H54 (cell line): ENCODE results near the gene MIGA2.

Experiments
- DNase-seq: peaks from one replicate; pipeline ENCODE4 v3.0.0; 2011; ENCODE audit warnings: low spot score, mixed read lengths; ENCODE audit not compliant: insufficient read length
- FAIRE-seq: peaks from 3 replicates; lab custom pipeline; 2011; peaks lifted over from hg19 to GRCh38; lab: Jason Lieb, UNC
- POLR2A ChIP-seq: IDR thresholded peaks from 2 replicates; pipeline ENCODE4 v1.6.1; 2011; ENCODE audit warnings: low read depth, mild to moderate bottlenecking, low read length

Gene MIGA2

DNA sequence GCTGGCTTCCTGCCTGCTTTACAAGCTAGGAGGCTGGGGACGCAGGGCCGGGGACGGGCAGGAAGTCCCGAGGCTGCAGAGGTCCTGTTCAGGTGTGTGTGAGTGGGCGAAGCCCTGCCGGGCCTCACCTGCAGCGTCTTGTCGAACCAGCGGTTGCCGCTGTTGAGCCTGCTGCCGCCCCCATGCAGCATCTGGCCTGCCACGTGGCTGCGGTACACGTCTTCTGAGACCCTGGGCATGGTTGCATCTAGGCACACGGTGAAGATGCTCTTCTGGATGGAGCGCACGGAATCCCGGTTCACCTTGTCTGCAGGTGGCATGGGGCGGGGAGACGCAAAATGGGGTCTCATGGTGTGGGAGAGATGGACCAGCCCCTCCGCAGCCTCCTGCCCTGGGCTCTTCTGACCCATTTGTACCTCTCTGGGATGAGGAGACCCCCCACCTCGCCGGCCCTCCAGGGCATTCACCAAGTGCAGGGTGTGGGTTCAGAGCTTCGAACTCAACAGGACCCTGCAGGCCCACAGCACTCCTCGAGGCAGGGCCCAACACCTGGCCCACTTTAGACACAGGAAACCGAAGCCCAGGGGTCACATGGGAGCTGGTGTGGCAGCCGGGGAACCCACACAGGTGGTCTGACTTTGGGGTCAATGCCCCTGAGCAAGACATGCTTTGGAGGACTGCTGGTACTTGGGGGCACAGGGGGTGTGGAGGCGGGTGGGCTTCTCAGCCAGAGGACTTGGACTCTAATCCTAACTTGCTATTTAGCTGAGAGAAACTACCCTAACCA is 64.2 kb downstream of the MIGA2 start:
- FAIRE-seq (no peak), DNase-seq (no peak)

GRCh38 chr9:129101279-129101678 is 64.9 kb downstream of the MIGA2 start:
- FAIRE-seq (no peak), DNase-seq (no peak)
- TF ChIP-seq POLR2A, result no peak

More for the DNA sequence above, 64.2 kb downstream of the MIGA2 start:
- TF ChIP-seq POLR2A, result no peak

GRCh38 chr9:129102095-129102525 is 65.7 kb downstream of the MIGA2 start:
- TF ChIP-seq POLR2A, result no peak
- no peak for DNase-seq
- no peak for FAIRE-seq

DNA sequence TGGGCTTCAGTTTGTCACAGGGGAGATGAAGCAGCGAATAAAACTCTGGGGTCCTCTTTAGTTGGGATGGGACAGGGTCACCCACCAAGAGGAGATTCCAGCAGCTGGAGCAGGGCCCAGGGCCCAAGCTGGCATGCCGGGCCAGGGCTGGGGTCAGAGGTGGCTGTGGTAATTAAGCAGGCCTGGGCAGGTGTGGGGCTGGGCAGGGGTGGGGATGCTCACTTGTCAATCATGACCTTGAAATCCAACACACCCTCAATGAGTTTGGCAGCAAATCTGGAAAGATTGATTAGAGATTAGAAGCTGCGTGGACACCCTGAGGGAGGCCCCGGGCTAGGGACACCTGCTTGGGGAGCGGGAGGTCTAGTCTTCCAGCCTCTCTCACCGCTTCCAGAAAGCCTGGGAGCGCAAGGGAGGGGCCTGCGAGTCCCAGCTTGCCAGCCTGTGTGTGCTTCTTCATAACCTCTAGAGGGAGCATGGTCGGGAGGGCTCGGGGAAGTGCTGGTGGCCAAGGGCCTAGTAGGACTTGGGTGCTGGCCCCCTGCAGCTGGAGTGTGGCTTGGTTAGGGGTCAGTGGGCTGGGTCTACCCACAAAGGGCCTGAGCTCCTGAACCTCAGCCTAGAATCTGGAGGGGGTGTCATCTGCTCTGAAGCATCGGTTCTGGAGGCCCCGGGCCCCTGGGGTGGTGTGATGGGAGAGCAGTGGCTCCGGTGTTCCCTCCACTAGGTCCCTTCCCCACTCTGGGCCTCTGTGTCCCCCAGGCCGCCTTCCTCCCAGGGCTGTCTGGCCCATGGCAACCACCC is 66.6 kb downstream of the MIGA2 start:
- FAIRE-seq (no peak), DNase-seq (peak; percentile 68)
- no peak for TF ChIP-seq POLR2A

DNA sequence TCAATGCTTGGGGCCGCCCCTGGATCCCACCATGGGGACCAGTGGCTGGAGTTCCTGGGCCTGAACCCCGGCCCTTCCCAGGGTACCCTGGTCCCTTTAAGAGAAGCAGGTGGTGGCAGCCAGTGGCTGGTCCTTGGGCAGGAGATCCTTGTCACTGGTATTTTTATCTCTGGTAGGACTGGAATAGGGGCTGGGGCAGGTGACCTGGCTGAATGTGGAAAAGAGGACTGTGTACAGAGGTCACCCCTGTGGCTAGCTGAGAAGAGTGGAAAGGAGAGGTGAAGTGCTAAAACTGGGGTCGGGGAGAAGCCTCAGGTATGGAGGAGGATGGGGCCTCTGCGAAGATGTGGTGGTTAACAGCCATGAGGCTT is 67.2 kb downstream of the MIGA2 start:
- FAIRE-seq (no peak), DNase-seq (no peak)
- TF ChIP-seq POLR2A, result no peak

GRCh38 chr9:129104051-129104450 is 67.6 kb downstream of the MIGA2 start:
- no peak for DNase-seq
- no peak for FAIRE-seq
- TF ChIP-seq POLR2A, result no peak

- DNase-seq, result no peak
- TF ChIP-seq POLR2A, result no peak
- FAIRE-seq, result no peak
Measured at GRCh38 chr9:129105857-129106694, 69.7 kb downstream of the MIGA2 start.

DNA sequence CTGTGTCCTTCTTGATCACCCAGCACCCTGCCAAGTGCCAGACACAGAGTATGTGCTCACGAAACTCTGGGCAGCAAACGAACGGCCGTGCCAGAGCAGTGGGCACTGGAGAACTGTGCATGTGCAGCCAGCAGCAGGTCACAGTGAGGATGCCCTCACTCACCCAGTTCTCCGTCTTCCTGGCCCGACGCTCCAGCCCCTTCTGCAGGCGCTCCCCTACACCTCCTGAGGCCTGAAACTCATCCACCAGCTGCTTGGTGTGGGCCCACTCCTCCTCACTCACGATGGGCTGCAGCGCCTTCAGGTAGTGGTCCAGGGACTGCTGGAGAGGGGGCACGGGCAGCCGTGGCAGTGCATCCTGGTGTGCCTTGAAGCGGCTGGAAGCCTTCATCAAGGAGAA is 71.2 kb downstream of the MIGA2 start:
- DNase-seq (no peak), FAIRE-seq (no peak)
- TF ChIP-seq POLR2A, result no peak

DNA sequence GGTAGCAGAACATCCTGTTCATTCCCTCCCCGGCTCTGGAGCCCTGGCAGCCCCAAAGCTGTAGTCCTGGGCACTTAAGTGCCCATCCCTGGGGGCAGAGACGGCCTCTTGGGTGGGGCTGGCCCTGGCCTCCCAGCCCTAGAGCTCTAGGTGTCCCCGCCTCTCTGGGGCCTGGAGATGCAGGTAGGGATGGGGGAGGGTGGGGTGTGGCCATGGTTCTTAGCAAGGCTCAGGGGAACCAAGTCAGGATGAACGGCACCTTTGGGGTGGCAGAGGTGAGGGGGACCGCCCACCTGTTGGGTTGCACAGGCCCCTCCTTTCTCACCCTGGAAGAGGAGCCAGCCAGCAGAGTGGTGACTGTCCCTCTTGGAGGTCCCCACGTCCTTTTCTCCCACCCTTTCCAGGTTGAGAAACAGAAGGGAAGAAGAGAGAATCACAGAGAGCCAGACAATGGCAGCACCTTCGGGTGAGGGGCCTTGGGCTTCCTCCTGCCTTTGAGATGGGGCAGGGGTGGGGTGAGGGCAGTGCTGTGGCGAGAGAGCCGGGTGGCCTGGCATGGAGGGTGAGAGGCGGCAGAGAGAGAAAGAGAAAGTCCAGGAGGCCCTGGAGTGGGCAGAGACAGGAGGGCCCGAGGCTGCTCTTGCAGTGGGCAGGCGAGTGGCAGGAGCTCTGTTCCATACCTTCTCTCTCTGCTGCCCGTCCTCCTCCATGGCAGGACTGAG is 71.8 kb downstream of the MIGA2 start:
- no peak for TF ChIP-seq POLR2A
- no peak for DNase-seq
- no peak for FAIRE-seq

- FAIRE-seq, result no peak
- TF ChIP-seq POLR2A, result no peak
Measured at GRCh38 chr9:129108805-129109536, 72.5 kb downstream of the MIGA2 start.

GRCh38 chr9:129109537-129109903 is 73.1 kb downstream of the MIGA2 start:
- no peak for TF ChIP-seq POLR2A
- FAIRE-seq (no peak), DNase-seq (no peak)

More at GRCh38 chr9:129108805-129109536, 72.5 kb downstream of the MIGA2 start:
- DNase-seq, result no peak

DNA sequence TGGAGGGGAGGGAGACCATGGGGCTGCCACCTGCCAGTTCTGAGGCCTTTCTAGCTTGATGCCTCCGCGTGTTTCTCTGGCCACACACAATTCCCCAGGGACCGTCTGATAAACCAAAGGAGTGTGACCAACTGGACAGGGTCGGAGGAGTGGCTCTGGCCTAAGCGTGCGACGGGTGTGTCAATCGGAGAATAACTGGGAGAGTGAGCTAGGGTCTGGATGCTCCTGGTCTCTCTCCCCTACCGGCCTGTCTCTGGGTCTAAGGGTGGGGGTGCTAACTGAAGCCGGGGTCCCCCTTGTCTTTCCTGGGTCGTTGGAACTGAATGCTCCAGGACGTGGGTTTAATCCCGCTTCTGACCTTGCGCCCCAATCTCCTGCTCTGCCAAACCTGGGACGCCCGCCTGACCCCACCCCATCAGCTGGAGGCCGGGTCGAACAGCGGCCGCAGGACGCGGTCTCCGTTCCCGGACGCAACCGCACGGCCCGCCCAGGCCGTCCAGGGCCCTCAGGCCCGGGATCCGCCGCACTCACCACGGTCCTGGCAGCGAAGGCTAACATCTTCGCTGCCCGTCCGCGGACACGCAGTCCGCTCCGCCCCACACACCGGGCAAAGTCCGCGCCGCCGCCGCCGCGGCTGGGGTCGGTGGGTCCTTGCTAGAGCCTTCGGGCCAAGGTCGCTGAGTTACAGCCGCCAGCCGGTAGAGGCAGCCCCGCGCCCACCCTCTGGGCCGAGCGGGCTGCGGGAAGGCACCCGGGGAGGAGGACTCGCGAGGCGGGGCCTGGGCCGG is 73.7 kb downstream of the MIGA2 start:
- peak; percentile 7 for TF ChIP-seq POLR2A
- no peak for FAIRE-seq
- DNase-seq, result peak; percentile 67
